ENCODE data around the gene ADAMTS7. TPM values are rescaled to one million over a fixed set of nuclear protein-coding genes. Genes with fewer than 3 reads are reported as not detected.
A peak's percentile ranks its signal among the peaks of the same experiment; 100 is the strongest.
"Not testable (repeated sequence)": the region's sequence is repeated elsewhere in the genome, so short reads cannot be mapped to it uniquely, and the experiment has no call there.

ADAMTS7 gene
- total and polyA plus RNA-seq, 2 of the 8 experiments (the other 6 are each of a cell fraction or from before 2014, with no cell fraction given): 27.9 to 45.2 TPM

- H2AK5ac ChIP-seq (ENCODE audit: low read depth, low read length); H4K8ac ChIP-seq (ENCODE audit: extremely low read depth, insufficient read depth, low read length); H3K4me3 ChIP-seq (ENCODE audit: extremely low read depth in 1 of 4, insufficient read depth in 2 of 4, low read depth in 3 of 4, low read length in 4 of 4); H3K23ac ChIP-seq (ENCODE audit: insufficient read length); H3K4me2 ChIP-seq (ENCODE audit: insufficient read depth in 1 of 2, low read depth in 2 of 2, low read length in 2 of 2); H2BK120ac ChIP-seq (replicated peaks; ENCODE audit: low read depth, low read length); H2BK15ac ChIP-seq (ENCODE audit: low read length); H3K18ac ChIP-seq (ENCODE audit: extremely low read depth, low read length); H3K4ac ChIP-seq (replicated peaks; ENCODE audit: insufficient read length, low read depth, low read length); POLR2A ChIA-PET (ENCODE audit: partially characterized antibody); H3K9ac ChIP-seq (replicated peaks in 1 of 4; ENCODE audit: extremely low read depth in 1 of 4, low read depth in 3 of 4, low read length in 3 of 4); H2BK5ac ChIP-seq (ENCODE audit: low read depth, low read length); H3K9me3 ChIP-seq (ENCODE audit: insufficient read depth in 2 of 2, low read depth in 1 of 2, low read length in 1 of 2); H3K27ac ChIP-seq (ENCODE audit: low read depth, low read length); H3K36me3 ChIP-seq (ENCODE audit: control insufficient read depth in 2 of 4, insufficient read depth in 4 of 4, low read length in 3 of 4); H4K91ac ChIP-seq (replicated peaks; ENCODE audit: insufficient read length, low read length); H2BK12ac ChIP-seq (ENCODE audit: low read depth, low read length); H3K27me3 ChIP-seq (replicated peaks in 1 of 4; ENCODE audit: control insufficient read depth in 3 of 4, extremely low read depth in 1 of 4, insufficient read depth in 3 of 4, low read length in 3 of 4); H3K23me2 ChIP-seq (ENCODE audit: low read depth, low read length); H3K4me1 ChIP-seq (replicated peaks in 1 of 4; ENCODE audit: control insufficient read depth in 3 of 4, insufficient read depth in 4 of 4, low read length in 3 of 4); H3K79me1 ChIP-seq (ENCODE audit: low read depth, low read length); H3K79me2 ChIP-seq (ENCODE audit: control insufficient read depth in 1 of 2, insufficient read depth in 2 of 2, low read length in 2 of 2); H2BK20ac ChIP-seq (ENCODE audit: low read length); H3K56ac ChIP-seq (replicated peaks; ENCODE audit: insufficient read length, low read depth, low read length); H2AFZ ChIP-seq (ENCODE audit: low read length); FAIRE-seq; H4K20me1 ChIP-seq (replicated peaks in 1 of 2; ENCODE audit: control insufficient read depth in 1 of 2, insufficient read depth in 2 of 2, low read length in 2 of 2); H4K5ac ChIP-seq (ENCODE audit: insufficient read length, low read depth, low read length); H3K14ac ChIP-seq (ENCODE audit: insufficient read length): not testable (repeated sequence)
- CTCF ChIA-PET (ENCODE audit: partially characterized antibody): interaction anchor here (0.9 kb wide), 1 partner anchor 38 kb away, joined by 3 read pairs; no protein-coding TSS in a partner anchor
- 97% methylated on average over 7 of the region's 7 CpGs; no CpG with 5 or more reads in 1 of the 2 experiments for WGBS, 2 experiments (ENCODE audit: extremely low coverage in 1 of 2, insufficient coverage in 1 of 2, insufficient read length in 1 of 2, insufficient replicate concordance in 2 of 2, low coverage in 1 of 2, low lambda C conversion rate in 2 of 2, missing lambda C conversion rate in 1 of 2)
- peak in 1 of 2 experiments; percentile 24 for DNase-seq (ENCODE audit: low read depth in 1 of 2, low spot score in 2 of 2)
These were observed 63.4 kb downstream of the ADAMTS7 start for GRCh38 chr15:78747877-78748276.

- H3K4ac ChIP-seq (replicated peaks; ENCODE audit: insufficient read length, low read depth, low read length); POLR2A ChIA-PET (ENCODE audit: partially characterized antibody); H2BK5ac ChIP-seq (ENCODE audit: low read depth, low read length); H3K18ac ChIP-seq (ENCODE audit: extremely low read depth, low read length); H3K4me2 ChIP-seq (ENCODE audit: insufficient read depth in 1 of 2, low read depth in 2 of 2, low read length in 2 of 2); H4K20me1 ChIP-seq (replicated peaks in 1 of 2; ENCODE audit: control insufficient read depth in 1 of 2, insufficient read depth in 2 of 2, low read length in 2 of 2); H4K8ac ChIP-seq (ENCODE audit: extremely low read depth, insufficient read depth, low read length); H2BK20ac ChIP-seq (ENCODE audit: low read length); H4K5ac ChIP-seq (ENCODE audit: insufficient read length, low read depth, low read length); H3K23me2 ChIP-seq (ENCODE audit: low read depth, low read length); H2BK12ac ChIP-seq (ENCODE audit: low read depth, low read length); H3K9ac ChIP-seq (replicated peaks in 1 of 4; ENCODE audit: extremely low read depth in 1 of 4, low read depth in 3 of 4, low read length in 3 of 4); H3K23ac ChIP-seq (ENCODE audit: insufficient read length); H3K9me3 ChIP-seq (ENCODE audit: insufficient read depth in 2 of 2, low read depth in 1 of 2, low read length in 1 of 2); H3K79me1 ChIP-seq (ENCODE audit: low read depth, low read length); FAIRE-seq; H2BK15ac ChIP-seq (ENCODE audit: low read length); H3K36me3 ChIP-seq (ENCODE audit: control insufficient read depth in 2 of 4, insufficient read depth in 4 of 4, low read length in 3 of 4); H3K4me1 ChIP-seq (replicated peaks in 1 of 4; ENCODE audit: control insufficient read depth in 3 of 4, insufficient read depth in 4 of 4, low read length in 3 of 4); H2BK120ac ChIP-seq (replicated peaks; ENCODE audit: low read depth, low read length); H3K79me2 ChIP-seq (ENCODE audit: control insufficient read depth in 1 of 2, insufficient read depth in 2 of 2, low read length in 2 of 2); H3K27me3 ChIP-seq (replicated peaks in 1 of 4; ENCODE audit: control insufficient read depth in 3 of 4, extremely low read depth in 1 of 4, insufficient read depth in 3 of 4, low read length in 3 of 4); H2AK5ac ChIP-seq (ENCODE audit: low read depth, low read length); H3K56ac ChIP-seq (replicated peaks; ENCODE audit: insufficient read length, low read depth, low read length); H3K14ac ChIP-seq (ENCODE audit: insufficient read length); H3K27ac ChIP-seq (ENCODE audit: low read depth, low read length); H2AFZ ChIP-seq (ENCODE audit: low read length); H4K91ac ChIP-seq (replicated peaks; ENCODE audit: insufficient read length, low read length); H3K4me3 ChIP-seq (ENCODE audit: extremely low read depth in 1 of 4, insufficient read depth in 2 of 4, low read depth in 3 of 4, low read length in 4 of 4): not testable (repeated sequence)
- CTCF ChIA-PET (ENCODE audit: partially characterized antibody): interaction anchor here (0.6 to 5.1 kb wide), 21 partner anchors 9 to 260 kb away, joined by 3 to 68 read pairs (median 4); partner anchors contain the start of gene CHRNA3
- DNase-seq (ENCODE audit: low read depth in 1 of 2, low spot score in 2 of 2): peak in 1 of 2 experiments; percentile 31
- 78% methylated on average over 2 of the region's 4 CpGs; no CpG with 5 or more reads in 1 of the 2 experiments for WGBS, 2 experiments (ENCODE audit: extremely low coverage in 1 of 2, insufficient coverage in 1 of 2, insufficient read length in 1 of 2, insufficient replicate concordance in 2 of 2, low coverage in 1 of 2, low lambda C conversion rate in 2 of 2, missing lambda C conversion rate in 1 of 2)
These were observed 69.6 kb downstream of the ADAMTS7 start for GRCh38 chr15:78741674-78742073.

All from H1 (cell line).